Smooth muscle cell of the brain vasculature (primary cell): Measurements from ENCODE around the gene CNNM4.

Experiments
- DNase-seq: peaks from one replicate; pipeline ENCODE4 v3.0.0-alpha.2; 2012; ENCODE audit warnings: low read depth, low spot score

Gene CNNM4

GRCh38 chr2:96859099-96859649, 98.5 kb downstream of the CNNM4 start:
- no peak for DNase-seq

- DNase-seq, result no peak
These were observed 99.0 kb downstream of the CNNM4 start for GRCh38 chr2:96859681-96860064.

GRCh38 chr2:96860065-96861029, 99.6 kb downstream of the CNNM4 start:
- DNase-seq, result no peak

- no peak for DNase-seq
These were observed 100.4 kb downstream of the CNNM4 start for GRCh38 chr2:96861074-96861473.
